OCI-M2 (cell line): ENCODE results near the gene TAAR1.

ENCODE experiments used
- DNase-seq: peaks from one replicate; lab custom pipeline; 2025; ENCODE audit not compliant: unreplicated experiment; lab: John Stamatoyannopoulos, UW

TAAR1 gene

DNA sequence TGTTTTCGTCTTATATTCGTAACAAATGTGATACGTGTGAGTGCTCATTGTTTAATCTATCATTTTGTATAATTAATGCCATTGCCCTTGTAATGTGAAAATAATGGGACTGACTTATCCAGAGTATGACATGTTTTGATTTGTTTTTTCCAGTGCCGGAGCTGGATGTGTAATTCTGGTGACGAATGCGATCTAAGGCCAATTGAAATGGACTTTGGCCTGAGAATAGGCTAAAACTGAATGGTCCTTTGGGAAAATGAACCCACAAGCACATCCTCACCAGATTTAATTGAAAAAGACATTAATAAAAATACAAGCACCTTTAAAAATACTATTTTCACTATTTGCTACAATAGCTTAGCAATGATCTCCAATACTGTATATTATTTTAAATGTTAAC, 62.8 kb downstream of the TAAR1 start:
- DNase-seq, result no peak
